Thymus (tissue), 11 donors: ENCODE data around the gene GRIK4. TPM values are rescaled to one million over a fixed set of nuclear protein-coding genes. Genes with fewer than 3 reads are reported as not detected.
"Not testable (repeated sequence)": the region's sequence is repeated elsewhere in the genome, so short reads cannot be mapped to it uniquely, and the experiment has no call there.

ENCODE experiments used
- DNase-seq, 9 donors: peaks; one replicate each; pipeline ENCODE4 v3.0.0-alpha.2; 2013; ENCODE audit warnings: low spot score in 9 of 9, low read depth in 6 of 9, missing footprints in 1 of 9
- H3K27ac ChIP-seq, 2 donors: one replicate each; pipeline ENCODE4 v1.5.1; 2013; ENCODE audit warnings: control low read depth in 1 of 2, low read depth in 1 of 2, low read length in 1 of 2, mild to moderate bottlenecking in 1 of 2, moderate library complexity in 1 of 2
- H3K27me3 ChIP-seq, 2 donors: one replicate each; pipeline ENCODE4 v1.5.1; 2013; ENCODE audit warnings: low read length in 1 of 2; ENCODE audit not compliant: control insufficient read depth in 2 of 2, insufficient read depth in 1 of 2
- H3K36me3 ChIP-seq, 2 donors: one replicate each; pipeline ENCODE4 v1.5.1; 2013; ENCODE audit warnings: low read length in 1 of 2, mild to moderate bottlenecking in 1 of 2, moderate library complexity in 1 of 2; ENCODE audit not compliant: control insufficient read depth in 2 of 2, insufficient read depth in 2 of 2
- H3K4me1 ChIP-seq, 2 donors: one replicate each; pipeline ENCODE4 v1.5.1; 2013; ENCODE audit warnings: low read length in 2 of 2; ENCODE audit not compliant: control insufficient read depth in 2 of 2, insufficient read depth in 2 of 2
- H3K4me3 ChIP-seq, 2 donors: one replicate each; pipeline ENCODE4 v1.5.1; 2013; ENCODE audit warnings: low read length in 2 of 2, control low read depth in 1 of 2, mild to moderate bottlenecking in 1 of 2
- H3K9me3 ChIP-seq, 2 donors: one replicate each; pipeline ENCODE4 v1.5.1; 2013; ENCODE audit warnings: low read length in 1 of 2, mild to moderate bottlenecking in 1 of 2; ENCODE audit not compliant: control insufficient read depth in 2 of 2, insufficient read depth in 1 of 2
- WGBS: extraction: QIAGEN DNeasy Blood & Tissue Kit; methylation state at CpG from one replicate; pipeline ENCODE4 v1.1.7; 2013; 5-methylcytosine and 5-hydroxymethylcytosine counted together
- polyA plus RNA-seq: library from polyadenylated mRNA; stranded (reverse); fragments of 200-250 nt; gene quantifications from one replicate; pipeline ENCODE4 v1.2.3, GENCODE V29; 2013
- total RNA-seq: library from RNA; stranded (reverse); fragments of 120-200 nt; gene quantifications from one replicate; pipeline ENCODE4 v1.2.4, GENCODE V29; 2013
- donor health status: healthy.

The GRIK4 gene
- total and polyA plus RNA-seq, 2 donors = 0.11 to 0.19 TPM

DNA sequence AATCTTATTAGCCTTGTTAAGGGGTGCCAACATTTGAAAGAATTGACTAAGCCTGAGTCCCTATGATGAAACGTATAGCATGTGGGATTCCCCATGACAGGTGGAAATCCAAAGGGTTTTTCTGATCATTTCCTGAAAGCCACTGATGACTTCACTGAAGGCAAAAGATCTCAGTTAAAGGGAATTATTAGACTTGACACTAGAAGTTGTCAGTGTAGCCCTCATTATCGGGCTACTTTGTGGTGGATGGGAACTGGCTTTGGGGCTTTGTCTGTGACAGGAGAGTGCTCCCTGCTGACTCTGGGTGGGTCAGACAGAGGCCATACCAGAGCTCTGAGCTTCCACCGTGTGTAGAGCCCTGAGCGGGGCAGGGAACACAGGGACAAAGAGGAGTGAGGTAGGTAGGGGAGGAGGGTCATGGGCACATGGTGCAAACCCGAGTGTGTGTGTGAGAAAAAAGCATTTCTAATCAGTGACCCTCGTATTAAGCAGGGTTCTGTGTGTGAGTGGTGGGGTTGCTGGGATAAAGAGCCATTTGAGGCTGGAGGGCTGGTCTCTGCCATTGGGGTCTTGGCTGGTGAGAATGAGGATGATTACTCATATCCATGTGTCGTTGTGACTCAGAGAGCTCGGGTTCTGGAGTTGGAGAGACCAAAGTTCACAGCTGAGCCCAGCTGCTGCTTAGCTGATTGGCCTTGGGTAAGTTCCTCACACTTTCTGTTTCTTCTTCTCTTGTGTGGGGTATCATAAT is 101.1 kb downstream of the GRIK4 start:
- no peaks in the 10 kb centered on the region for H3K36me3 ChIP-seq
- H3K4me1 ChIP-seq = no peaks in the 10 kb centered on the region
- peak overlapping the region in 1 of 2 donors; percentile 32 for H3K27ac ChIP-seq
- no peaks in the 10 kb centered on the region for H3K9me3 ChIP-seq
- WGBS = 75% methylated on average over 8 of the region's 8 CpGs
- H3K27me3 ChIP-seq = no peaks in the 10 kb centered on the region
- peak in 1 of 9 donors; percentile 11 for DNase-seq
- H3K4me3 ChIP-seq = no peak overlapping the region

- H3K9me3 ChIP-seq = peaks cover 0 to 2% of the 10 kb centered on the region in 2 donors
- H3K36me3 ChIP-seq = no peaks in the 10 kb centered on the region
- no peak overlapping the region for H3K4me3 ChIP-seq
- H3K27ac ChIP-seq = no peak overlapping the region
- WGBS = 78% methylated on average over 6 of the region's 6 CpGs
- no peaks in the 10 kb centered on the region for H3K4me1 ChIP-seq
- no peaks in the 10 kb centered on the region for H3K27me3 ChIP-seq
- no peak for DNase-seq
Observed at GRCh38 chr11:120613264-120614226, 102.0 kb downstream of the GRIK4 start.

DNA sequence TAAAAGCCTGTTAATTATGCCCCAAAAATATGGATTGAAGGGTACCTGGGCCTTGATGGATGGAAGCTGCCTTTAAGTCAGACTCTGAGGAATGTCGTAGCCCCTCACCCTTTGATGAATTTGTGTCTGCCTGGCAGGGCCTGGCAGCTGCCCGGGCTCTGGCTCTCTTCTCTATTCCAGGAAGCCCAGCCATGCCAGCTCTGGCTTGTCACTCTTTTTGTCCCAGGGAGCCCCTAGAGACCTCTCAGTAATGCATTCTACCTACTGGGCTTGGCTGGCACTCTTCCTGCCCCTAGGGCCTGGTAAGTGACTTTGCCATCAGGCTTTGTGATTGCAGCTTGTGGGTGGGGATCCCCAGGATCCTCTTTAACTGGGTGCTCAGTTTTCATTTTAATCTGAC is 103.8 kb downstream of the GRIK4 start:
- H3K4me1 ChIP-seq = no peaks in the 10 kb centered on the region
- no peak overlapping the region for H3K4me3 ChIP-seq
- no peaks in the 10 kb centered on the region for H3K36me3 ChIP-seq
- H3K27me3 ChIP-seq = no peaks in the 10 kb centered on the region
- DNase-seq = no peak
- H3K27ac ChIP-seq = no peak overlapping the region
- WGBS = 76% methylated on average over 2 of the region's 2 CpGs
- H3K9me3 ChIP-seq = peaks cover 0 to 4% of the 10 kb centered on the region in 2 donors

DNA sequence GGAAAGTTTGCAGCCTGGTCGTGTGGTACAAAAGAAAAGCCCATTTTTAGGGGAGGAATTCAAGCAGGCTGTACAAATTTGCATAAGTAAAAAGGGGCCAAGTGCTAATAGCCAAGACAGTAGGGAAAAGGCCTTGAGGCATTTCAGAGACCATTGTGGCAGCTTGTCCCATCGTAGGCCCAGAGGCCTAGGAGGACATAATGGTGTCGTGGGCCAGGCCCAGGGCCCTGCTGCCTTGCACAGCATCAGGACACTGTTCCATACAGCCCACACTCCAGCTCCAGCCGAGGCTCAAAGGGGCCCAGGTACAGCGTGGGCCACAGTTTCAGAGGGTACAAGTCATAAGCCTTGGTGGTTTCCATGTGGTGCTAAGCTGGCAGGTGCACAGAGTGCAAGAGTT is 106.9 kb downstream of the GRIK4 start:
- WGBS = 95% methylated on average over 5 of the region's 5 CpGs
- H3K4me3 ChIP-seq = no peak overlapping the region
- H3K36me3 ChIP-seq = no peaks in the 10 kb centered on the region
- H3K9me3 ChIP-seq = peaks cover 0 to 4% of the 10 kb centered on the region in 2 donors
- H3K4me1 ChIP-seq = no peaks in the 10 kb centered on the region
- no peak for DNase-seq
- H3K27ac ChIP-seq = no peak overlapping the region
- H3K27me3 ChIP-seq = no peaks in the 10 kb centered on the region

DNA sequence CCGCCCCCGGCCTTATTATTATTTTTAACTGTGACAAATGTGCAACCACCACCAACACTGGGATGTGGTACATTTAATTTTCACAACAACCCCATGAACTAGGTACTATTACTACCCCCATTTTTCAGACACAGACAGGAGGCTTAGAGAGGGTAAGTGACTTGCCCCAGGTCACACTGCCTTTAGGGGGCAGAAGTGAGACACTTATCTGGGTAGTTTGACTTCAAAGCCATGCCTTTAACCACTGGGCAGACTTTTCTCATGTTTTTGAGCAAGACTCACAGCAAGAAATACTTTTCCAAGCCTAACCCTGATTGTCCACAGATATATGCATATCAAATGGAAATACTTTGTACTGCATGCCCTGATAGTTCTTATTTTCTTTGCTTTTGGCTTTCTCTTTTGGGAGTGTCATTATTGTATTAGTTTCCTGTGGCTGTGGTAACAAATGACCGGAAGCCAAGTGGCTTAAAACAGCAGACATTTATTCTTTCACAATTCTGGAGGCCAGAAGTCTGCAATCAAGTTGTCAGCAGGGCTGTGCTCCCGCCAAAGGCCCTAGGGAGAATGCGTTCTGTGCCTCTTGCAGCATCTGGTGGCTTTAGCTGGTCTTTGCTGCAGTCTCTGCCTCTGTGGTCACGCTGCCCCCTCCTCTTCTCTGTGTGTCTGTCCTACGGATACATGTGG is 110.8 kb downstream of the GRIK4 start:
- Histone ChIP-seq H3K27ac (no peak overlapping the region), H3K4me1 (no peaks in the 10 kb centered on the region), H3K27me3 (no peaks in the 10 kb centered on the region), H3K9me3 (peaks cover 0 to 4% of the 10 kb centered on the region in 2 donors), H3K36me3 (no peaks in the 10 kb centered on the region), H3K4me3 (no peak overlapping the region)
- DNase-seq = no peak
- 80% methylated on average over 7 of the region's 7 CpGs for WGBS

DNA sequence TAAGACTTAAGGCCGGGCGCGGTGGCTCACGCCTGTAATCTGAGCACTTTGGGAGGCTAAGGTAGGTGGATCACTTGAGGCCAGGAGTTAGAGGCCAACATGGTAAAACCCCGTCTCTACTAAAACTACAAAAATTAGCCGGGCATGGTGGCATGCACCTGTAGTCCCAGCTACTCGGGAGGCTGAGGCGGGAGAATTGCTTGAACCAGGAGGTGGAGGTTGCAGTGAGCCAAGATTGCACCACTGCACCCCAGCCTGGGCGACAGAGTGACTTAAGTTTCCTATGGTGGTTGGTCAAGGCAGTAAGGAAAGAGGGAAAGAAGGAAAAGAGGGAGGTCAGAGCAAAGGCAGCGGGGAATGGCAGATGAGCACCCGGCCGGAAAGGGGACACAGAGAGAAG is 113.4 kb downstream of the GRIK4 start:
- H3K36me3 ChIP-seq, H3K4me3 ChIP-seq, H3K27ac ChIP-seq, H3K4me1 ChIP-seq, DNase-seq, H3K27me3 ChIP-seq, H3K9me3 ChIP-seq: not testable (repeated sequence)
- WGBS = 97% methylated on average over 12 of the region's 12 CpGs

GRCh38 chr11:120625565-120625964 is 114.0 kb downstream of the GRIK4 start:
- Histone ChIP-seq H3K27me3 (no peaks in the 10 kb centered on the region), H3K27ac (no peak overlapping the region), H3K4me3 (no peak overlapping the region), H3K36me3 (no peaks in the 10 kb centered on the region), H3K4me1 (no peaks in the 10 kb centered on the region), H3K9me3 (no peaks in the 10 kb centered on the region)
- WGBS = 62% methylated on average over 4 of the region's 4 CpGs
- DNase-seq = no peak

DNA sequence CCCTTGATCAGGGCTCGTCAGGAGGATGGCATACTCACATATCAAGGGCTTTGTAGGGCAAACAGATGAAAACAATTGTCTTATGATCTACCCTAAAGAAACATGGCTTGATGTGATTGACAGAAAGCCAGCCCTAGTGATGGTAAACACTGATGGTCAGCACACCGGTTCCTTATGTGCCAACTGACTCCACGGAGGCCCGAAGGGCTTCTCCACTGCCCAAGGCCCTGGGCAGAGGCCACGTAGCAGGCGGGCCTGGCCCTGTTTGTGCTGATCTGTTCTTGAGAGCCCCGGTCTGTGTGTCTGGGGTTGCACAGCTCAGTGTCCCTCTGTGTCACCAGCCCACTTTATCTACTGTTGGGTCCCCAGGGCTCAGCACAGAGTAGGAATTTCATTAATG is 115.2 kb downstream of the GRIK4 start:
- Histone ChIP-seq H3K27me3 (no peaks in the 10 kb centered on the region), H3K4me1 (no peaks in the 10 kb centered on the region), H3K36me3 (no peaks in the 10 kb centered on the region), H3K27ac (no peak overlapping the region), H3K4me3 (no peak overlapping the region), H3K9me3 (no peaks in the 10 kb centered on the region)
- DNase-seq = no peak
- 94% methylated on average over 7 of the region's 7 CpGs for WGBS
